DND-41 (cell line): ENCODE results near the gene COQ3.

ENCODE experiments used
- CTCF ChIP-seq: IDR thresholded peaks from 2 replicates; pipeline ENCODE4 v1.5.1; 2012; ENCODE audit warnings: borderline replicate concordance, low read length, moderate library complexity, mild to moderate bottlenecking; ENCODE audit not compliant: poor library complexity, severe bottlenecking; ENCODE audit errors: extremely low read depth
- EZH2 ChIP-seq: IDR thresholded peaks from 3 replicates; pipeline ENCODE4 v1.6.1; 2012; ENCODE audit warnings: borderline replicate concordance, low read depth, mild to moderate bottlenecking, moderate library complexity, low read length, inconsistent platforms; ENCODE audit not compliant: severe bottlenecking

- TF ChIP-seq CTCF = no peak
- TF ChIP-seq EZH2 = no peak
These were observed 13.1 kb upstream of the COQ3 start for GRCh38 chr6:99407076-99407475.
